HT1080 (cell line): ENCODE data around the gene RARRES1. TPM values are rescaled to one million over a fixed set of nuclear protein-coding genes. Genes with fewer than 3 reads are reported as not detected.

Experiments used
- small RNA-seq: library from RNA; depleted of rRNA; stranded (forward); fragments of <200 nt; gene quantifications from one replicate; pipeline ENCODE3, GENCODE V24; 2014
- total RNA-seq: library from RNA; depleted of rRNA; stranded (reverse); fragments of >200 nt; shearing (Covaris generic); gene quantifications from 2 replicates; pipeline ENCODE4 v1.2.3, GENCODE V29; 2014; rRNA removed

RARRES1 gene
- total RNA-seq, 1 experiment from 2014 or later: not detected

Small RNA genes lying within 50 kb of the gene (small RNA-seq; reads per million reads assigned to genes)
- gene AC080013.6: not detected

Other genes starting within 250 kb of the RARRES1 start
- gene MLF1, start 161.3 kb downstream of the RARRES1 start, total RNA-seq: 12.0 and 17.7 TPM in 2 replicates
- gene GFM1, start 87.9 kb downstream of the RARRES1 start, total RNA-seq: 75.7 and 87.9 TPM in 2 replicates
- gene LXN, start 59.8 kb downstream of the RARRES1 start, total RNA-seq: not detected in 2 replicates
- 140 and 150 TPM in 2 replicates for gene MFSD1, start 69.6 kb upstream of the RARRES1 start, total RNA-seq